Caki2 (cell line): ENCODE measurements around the gene PALS1. TPM values are rescaled to one million over a fixed set of nuclear protein-coding genes. Genes with fewer than 3 reads are reported as not detected.

Experiments
- DNase-seq: peaks from one replicate; pipeline ENCODE4 v3.0.0-alpha.2; 2015; ENCODE audit warnings: low read depth
- in situ Hi-C: cut with HindIII; loops from 2 replicates; pipeline ENCODE4 v1.10.0; 2016; ENCODE audit warnings: low sequenced_read_pairs, low pct_unique_long_range_greater_than_20kb, mixed read lengths
- total RNA-seq: library from RNA; depleted of rRNA; stranded (reverse); fragments of >200 nt; shearing (Covaris generic); gene quantifications from 2 replicates; pipeline ENCODE4 v1.2.3, GENCODE V29; 2014; ENCODE audit warnings: low replicate concordance; rRNA removed

PALS1 gene
- total RNA-seq = 12.4 and 15.7 TPM in 2 replicates

DNA sequence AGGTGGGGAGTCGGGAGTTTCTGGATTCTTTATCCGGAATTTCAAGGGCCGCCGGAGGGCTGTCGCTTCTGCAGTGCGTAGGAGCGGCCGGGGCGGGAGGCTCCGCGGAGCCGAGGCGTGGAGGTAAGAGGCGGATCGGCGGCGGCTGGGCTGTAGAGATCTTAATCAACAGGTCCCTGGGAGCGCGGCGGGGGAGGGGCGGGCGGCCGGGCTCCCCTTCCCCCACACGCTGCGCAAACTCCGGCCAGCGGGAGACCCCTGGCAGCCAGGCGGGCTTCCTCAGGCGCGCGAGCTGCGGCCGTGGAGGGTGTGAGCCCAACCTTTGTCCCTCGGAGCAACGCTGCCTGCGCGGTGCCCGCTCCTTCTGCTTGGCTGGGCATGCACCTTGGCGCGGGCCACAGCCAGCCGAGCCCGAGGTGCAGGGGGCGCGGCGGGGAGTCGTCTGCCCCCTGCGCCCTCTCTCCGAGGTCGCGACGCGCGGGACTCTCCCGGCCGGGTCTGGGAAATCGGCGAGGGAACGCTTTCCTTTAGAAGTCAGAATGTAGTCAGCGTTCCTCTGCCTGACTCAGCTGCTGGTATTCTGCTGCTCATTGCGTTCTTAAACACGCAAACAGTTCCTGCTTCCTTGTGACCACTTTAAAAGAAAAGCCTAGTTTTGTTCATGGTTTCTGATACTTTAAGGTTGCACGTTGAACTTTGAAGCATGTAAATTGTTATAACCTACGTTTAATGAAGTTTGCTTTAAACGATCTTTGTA is at the start of gene PALS1:
PALS1 (plus strand) TSS at position 25 of the 757 bp plus-strand sequence. CDS start 37,736 bp downstream, outside the sequence.
- DNase-seq = no peak
- in situ Hi-C loops = no loop called here

DNA sequence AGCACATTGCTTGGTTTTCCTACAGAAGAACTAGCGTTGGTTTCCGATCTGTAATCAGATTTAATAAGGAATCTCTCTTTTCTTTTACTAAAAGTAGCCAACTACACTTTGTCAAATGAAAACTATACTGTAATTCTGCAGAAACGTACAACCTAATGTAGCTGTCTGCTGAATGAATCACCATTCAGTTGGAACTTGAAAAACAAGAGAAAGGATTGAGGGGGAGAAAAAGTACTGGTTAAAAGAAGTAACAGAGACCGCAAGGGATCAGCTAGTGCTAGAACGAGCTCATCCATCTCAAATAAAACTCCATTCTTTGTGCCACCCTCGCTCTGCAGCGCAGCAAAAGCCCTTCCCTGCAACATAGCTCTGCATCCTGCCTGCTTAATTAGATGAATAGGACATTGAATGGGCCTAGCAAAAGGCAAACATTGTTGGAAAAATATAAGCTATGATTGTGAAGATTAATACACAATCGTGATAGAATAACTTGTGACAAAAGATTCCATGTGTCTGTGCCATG is 49.4 kb upstream of the PALS1 start:
- in situ Hi-C loops = no loop called here
- no peak for DNase-seq

GRCh38 chr14:67192366-67192765 is 48.9 kb upstream of the PALS1 start:
- no peak for DNase-seq
- in situ Hi-C loops = no loop called here

DNA sequence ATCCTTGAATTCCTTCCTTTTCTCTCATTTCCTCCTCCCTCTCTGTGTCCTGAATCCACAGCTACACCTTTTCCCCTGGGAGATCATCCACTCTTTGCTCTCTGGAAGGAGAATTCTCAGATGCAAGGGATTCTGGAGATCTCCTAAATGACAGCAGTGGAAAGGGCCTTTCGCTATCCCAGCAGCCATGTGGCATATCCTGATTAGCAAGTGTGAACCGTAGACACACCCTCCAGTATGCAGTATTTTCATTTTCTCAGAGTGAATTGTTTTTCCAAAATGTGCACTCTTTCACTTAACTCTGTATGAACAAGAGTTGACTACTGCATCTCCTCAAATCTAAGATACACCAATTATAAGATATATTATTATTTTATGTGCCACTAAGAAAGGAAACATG is 46.0 kb upstream of the PALS1 start:
- in situ Hi-C loops = no loop called here
- DNase-seq = no peak

- in situ Hi-C loops = no loop called here
Measured at GRCh38 chr14:67199016-67199415, 42.2 kb upstream of the PALS1 start.

GRCh38 chr14:67207810-67208209 is 33.4 kb upstream of the PALS1 start:
- in situ Hi-C loops = no loop called here
- no peak for DNase-seq

More at GRCh38 chr14:67199016-67199415, 42.2 kb upstream of the PALS1 start:
- DNase-seq = no peak

DNA sequence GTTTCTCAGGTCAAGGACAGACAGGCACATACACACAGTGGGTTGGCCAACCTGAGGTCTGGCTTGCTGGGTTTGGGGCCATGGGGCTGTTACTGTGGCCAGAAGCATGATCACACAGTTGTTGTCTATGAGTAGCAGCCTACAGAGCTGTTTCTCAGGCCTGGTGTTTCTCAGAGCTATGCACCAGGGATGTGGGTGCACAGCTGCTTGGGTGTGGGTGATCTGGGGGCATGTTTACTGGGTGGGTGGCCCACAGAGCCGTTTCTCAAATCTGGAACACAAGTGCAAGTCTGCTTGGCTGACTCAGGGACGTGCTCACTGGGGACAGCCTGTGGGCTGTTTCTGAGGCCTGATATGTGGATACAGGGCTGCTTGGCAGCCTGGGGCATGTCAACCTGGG is 23.1 kb upstream of the PALS1 start:
- in situ Hi-C loops = no loop called here
- no peak for DNase-seq

GRCh38 chr14:67221248-67221981 is 19.8 kb upstream of the PALS1 start:
- in situ Hi-C loops = no loop called here
- DNase-seq = peak; percentile 51

GRCh38 chr14:67221982-67222328 is 19.3 kb upstream of the PALS1 start:
- in situ Hi-C loops = no loop called here
- no peak for DNase-seq

DNA sequence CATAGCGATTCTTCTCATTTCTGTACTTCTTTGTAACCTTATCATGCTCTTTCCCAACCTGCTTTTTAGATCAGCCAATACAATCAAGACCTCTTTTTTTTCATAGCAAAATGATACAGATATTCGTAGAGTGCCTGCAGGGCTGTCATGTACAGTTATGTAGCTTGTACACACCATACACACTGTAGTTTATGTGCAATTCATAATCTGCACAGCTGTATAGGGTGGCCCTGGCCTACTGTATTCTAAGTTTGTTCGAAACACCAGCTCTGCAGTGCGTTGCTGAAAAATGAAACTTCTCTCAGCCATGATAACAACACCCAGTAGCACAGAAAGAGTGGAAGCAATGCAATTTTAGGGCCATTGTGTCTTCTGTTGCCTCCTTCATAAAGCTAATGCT is 15.7 kb upstream of the PALS1 start:
- no peak for DNase-seq
- in situ Hi-C loops = no loop called here

GRCh38 chr14:67228325-67228984 is 12.8 kb upstream of the PALS1 start:
- no peak for DNase-seq
- in situ Hi-C loops = no loop called here

- no peak for DNase-seq
- in situ Hi-C loops = no loop called here
Measured at GRCh38 chr14:67232066-67232465, 9.2 kb upstream of the PALS1 start.

- in situ Hi-C loops = no loop called here
- no peak for DNase-seq
Measured at GRCh38 chr14:67232621-67233020, 8.6 kb upstream of the PALS1 start.

- peak; percentile 46 for DNase-seq
- in situ Hi-C loops = no loop called here
Measured at GRCh38 chr14:67237591-67237990, 3.6 kb upstream of the PALS1 start.

- in situ Hi-C loops = no loop called here
- no peak for DNase-seq
Measured at GRCh38 chr14:67239582-67239981, 1.7 kb upstream of the PALS1 start.

DNA sequence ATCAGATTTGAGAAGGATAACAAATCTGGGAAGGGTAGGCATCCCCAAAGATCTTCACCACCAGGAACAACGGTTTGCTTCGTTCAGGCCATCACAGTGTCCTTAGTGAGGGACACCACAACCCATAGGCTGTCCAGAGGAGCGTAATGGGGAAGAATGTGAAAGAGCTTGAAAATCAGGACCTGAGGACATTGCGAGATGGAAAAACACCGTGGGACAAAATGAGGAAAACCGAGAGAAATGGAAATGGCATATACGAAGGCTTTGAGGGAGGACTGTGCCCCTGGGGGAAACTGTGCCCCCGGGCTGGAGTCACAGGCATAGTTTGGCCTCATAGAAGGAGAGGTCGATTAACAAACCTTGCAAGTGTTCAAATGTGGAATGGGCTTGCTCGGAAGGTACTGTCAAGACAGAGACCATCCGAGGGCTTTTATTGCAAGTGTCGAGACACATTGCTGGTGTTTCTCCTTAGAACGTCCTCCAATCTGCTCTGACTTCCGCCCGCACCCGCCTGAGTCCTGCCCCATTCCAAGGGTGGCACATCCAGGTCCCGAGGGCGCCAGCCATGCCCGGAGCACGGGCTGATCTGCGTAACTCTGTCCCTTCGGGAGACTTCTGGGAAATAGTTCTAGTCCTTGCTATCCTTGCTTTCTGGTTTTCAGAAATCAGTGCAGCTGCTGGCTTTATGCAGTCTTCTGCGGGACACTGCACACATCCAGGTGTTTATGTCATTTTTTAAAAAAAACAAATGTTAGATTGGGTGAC is 885 bp upstream of the PALS1 start:
- peak; percentile 44 for DNase-seq
- in situ Hi-C loops = no loop called here

GRCh38 chr14:67240978-67241410 is 241 bp upstream of the PALS1 start:
- DNase-seq = peak; percentile 95
- in situ Hi-C loops = no loop called here

DNA sequence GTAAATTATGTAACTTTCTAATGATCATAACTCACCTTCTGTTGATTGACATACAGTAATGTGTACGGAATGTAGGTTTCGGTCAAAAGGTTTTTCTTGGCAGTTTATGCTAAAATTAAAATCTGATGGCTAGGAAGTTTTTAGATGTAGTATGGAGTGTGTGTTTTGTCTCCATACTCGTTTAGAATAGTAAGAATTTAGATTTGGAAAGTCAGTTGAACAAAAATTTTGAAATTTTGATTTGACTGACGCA is 859 bp downstream of the PALS1 start:
- no peak for DNase-seq

More for the DNA sequence above, 859 bp downstream of the PALS1 start:
- in situ Hi-C loops = no loop called here
